Measurements from ENCODE around the gene TIGD3. TPM values are rescaled to one million over a fixed set of nuclear protein-coding genes. Genes with fewer than 3 reads are reported as not detected.

TIGD3 gene
- polyA plus RNA-seq, 12 donors: 0.11 to 0.30 (median 0.24) TPM; not detected in 3

GRCh38 chr11:65388731-65389130 is 34.2 kb downstream of the TIGD3 start:
- no peak for DNase-seq

GRCh38 chr11:65389294-65389980 is 34.9 kb downstream of the TIGD3 start:
- no peak for DNase-seq

- no peak for DNase-seq
Measured at GRCh38 chr11:65390099-65390941, 35.8 kb downstream of the TIGD3 start.

DNA sequence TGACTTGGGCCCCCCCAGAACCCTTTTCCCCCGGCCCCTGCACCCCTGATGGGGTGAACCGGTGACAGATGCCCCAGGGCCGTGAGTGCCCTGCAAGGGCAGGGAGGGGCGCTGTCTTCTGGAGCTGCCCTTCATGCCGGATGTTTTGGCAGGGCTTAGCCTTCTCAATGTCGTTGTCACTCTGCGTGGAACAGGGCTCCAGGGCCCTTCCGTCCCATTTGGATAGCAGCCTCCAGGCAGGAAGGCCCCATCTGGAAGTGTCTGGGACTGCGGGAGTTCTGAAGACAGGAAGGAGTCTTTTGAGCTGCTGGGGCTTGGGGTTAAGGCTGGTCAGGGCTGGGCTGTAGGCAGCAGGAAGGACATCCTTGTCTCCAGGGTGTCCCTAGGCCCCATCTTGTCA is 36.4 kb downstream of the TIGD3 start:
- no peak for DNase-seq

DNA sequence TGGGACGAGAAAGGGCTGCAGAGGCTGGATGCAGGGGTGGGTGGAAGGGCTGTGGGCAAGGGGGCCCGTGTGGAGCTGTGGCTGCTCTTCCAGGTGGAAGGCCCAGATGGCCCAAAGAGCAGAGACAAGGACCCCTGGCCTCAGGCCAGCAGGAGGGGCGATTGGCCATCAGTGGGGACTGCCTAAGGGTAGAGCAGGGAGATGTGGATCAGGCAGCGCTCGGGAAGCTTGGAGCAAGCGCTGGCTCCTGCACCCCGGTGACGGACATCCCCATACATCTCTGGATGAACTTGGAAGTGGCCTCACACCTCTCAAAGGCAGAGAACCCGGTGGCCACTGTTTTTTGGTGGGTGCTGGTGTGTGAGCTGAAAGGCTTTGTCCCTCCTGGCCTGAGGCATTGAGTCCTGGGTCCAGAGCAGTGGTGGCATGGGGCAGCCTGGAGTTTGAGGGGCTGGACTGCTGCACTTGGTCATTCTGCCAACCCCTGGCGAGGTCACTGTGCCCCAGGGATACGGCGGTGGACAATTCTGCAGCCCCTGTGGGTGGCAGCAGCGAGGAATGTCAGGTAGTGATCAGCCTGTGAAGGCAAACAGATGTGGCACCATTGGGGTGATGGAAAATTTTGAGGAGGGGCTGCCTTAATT is 37.8 kb downstream of the TIGD3 start:
- no peak for DNase-seq

DNA sequence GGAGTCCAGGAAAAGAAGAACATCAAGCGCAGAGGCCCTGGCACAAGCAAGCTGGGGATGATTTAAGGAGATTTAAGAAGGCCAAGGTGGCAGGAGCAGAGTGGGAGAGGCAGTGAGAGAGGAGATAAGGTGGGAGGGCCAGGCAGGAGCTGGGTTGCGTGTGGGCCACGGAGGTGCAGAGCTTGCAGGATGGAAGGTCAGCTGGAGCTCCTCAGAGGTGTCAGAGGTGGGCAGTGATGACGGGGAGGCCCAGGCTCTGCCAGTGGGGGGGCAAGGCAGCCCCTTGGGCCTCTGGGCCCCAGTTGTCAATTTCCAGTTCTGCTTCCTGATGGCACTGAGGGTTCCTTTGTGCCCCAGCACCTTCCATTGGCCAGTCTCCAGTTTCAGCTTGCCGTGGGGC is 38.3 kb downstream of the TIGD3 start:
- DNase-seq: no peak

DNA sequence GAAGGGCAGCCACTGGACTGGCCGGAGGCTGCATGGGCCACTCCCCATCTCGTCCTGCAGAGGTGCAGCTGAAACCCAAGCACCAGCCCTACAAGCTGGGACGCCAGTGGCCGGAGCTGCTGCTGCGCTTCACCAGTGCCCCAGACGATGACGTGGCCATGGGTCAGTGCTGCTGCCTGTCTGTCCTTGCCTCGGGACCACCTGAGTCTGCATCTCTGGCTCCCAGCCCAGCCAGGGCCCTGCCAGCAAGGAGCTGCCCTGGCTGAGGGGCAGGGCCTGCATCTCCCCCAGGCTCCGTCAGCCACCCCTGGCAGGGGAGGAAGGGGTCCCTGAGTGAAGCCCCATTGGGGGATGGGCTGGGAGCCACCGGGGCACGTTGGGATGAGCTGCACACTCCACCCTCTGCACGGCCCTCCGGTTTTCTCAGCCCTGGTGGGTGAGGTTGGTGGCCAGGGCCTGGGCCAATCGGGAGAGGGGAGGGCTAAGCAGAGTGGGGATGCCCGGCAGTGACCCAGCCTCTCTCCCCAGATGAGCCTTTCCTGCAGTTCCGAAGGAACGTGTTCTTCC is 39.0 kb downstream of the TIGD3 start:
- no peak for DNase-seq

- no peak for DNase-seq
Measured at GRCh38 chr11:65394125-65394536, 39.6 kb downstream of the TIGD3 start.

GRCh38 chr11:65395961-65396530 is 41.5 kb downstream of the TIGD3 start:
- no peak for DNase-seq

DNA sequence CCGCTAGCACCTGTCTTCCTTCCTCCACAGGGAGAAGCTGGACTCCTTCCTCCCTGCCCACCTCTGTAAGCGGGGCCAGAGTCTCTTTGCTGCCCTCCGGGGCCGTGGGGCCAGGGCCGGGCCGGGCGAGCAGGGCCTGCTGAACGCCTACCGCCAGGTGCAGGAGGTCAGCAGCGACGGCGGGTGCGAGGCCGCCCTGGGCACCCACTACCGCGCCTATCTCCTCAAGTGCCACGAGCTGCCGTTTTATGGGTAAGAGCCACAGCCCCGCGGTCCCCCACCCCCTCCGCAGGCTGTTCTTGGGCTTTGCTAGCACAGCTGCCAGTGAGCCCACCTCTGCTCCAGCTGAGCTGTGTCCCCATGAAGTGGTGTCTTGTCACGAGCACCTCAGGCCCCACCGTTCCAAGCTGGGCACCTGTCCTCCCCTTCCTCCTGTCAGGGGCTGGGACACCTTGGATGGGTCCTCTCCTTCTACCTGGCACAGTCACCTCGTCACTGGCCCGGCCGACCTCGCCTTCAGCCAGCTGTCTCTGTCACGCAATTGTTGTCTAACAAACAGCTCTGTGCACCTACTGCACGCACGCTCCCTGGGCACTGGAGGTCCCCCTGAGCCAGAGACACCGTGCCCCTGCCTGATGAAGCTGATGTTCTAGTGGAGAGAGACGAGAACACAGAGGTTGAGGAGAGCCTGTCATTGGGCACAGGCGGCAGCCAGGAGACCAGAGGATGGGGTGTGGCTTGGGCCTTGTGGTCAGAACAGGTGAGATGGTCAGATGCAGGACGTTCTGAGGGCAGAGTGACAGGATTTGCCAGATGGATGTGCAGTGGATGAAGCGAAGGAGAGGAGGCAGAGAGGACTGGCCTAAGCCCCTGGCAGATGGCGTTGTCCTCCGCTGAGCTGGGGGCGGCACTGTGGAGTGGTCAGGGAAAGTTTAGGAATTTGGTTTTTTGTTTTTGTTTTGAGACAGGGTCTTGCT is 42.5 kb downstream of the TIGD3 start:
- DNase-seq: no peak

GRCh38 chr11:65398362-65398910 is 43.9 kb downstream of the TIGD3 start:
- no peak for DNase-seq

DNA sequence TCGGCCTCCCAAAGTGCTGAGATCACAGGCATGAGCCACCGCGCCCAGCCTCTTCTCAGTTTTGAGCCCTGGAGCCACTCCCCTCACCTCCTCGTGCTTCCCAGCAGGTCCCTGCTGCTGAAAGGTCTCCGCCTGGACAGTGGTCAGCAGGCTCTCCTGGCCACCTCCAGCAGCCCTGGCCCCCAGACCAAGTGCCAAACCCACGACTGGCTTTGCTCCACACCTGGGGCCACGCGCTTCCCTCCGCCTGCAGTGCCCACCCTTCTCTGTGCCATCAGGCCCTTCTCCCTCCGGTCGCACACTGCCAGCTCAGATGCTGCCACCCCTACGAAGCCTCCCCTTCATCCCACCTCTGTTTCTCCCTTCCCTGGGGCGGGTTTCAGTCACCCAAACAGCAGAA is 44.7 kb downstream of the TIGD3 start:
- DNase-seq: no peak

- DNase-seq: no peak
Measured at GRCh38 chr11:65399845-65400244, 45.3 kb downstream of the TIGD3 start.

DNA sequence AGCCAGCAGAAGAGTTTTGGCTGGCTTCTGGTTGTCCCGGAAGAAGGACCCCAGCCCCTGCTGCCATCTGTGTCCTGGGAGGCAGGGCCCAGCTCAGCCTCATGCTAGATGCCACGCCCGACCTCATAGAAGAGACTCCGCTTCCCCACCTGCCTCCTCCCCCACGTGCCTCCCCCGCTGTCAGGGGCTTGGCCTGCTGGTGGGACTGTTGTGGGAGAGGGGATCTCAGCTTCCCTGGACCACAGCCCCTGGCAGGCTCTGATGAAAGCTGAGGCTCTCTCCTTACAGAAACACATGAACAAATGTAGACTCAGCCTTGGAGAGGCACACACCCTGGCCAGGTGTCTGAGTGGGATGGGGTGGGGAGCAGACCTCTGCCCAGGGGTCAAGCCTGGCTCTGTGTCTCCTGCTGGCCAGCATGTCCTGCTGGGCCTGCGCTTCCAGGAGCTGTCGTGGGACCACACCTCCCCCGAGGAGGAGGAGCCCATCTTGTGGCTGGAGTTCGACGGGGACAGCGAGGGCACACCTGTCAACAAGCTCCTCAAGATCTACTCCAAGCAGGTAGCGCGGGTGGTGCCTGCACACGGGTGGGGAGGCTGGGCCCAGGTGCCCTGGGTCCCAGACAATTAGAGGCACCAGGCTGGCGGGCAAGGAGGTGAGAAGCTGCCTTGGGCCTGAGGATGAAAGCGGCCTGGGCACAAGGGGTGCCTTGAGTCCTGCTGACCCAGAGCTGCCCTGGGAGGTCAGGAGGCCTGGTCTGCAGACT is 45.9 kb downstream of the TIGD3 start:
- DNase-seq: no peak

- DNase-seq: no peak
Measured at GRCh38 chr11:65401073-65401802, 46.7 kb downstream of the TIGD3 start.

DNA sequence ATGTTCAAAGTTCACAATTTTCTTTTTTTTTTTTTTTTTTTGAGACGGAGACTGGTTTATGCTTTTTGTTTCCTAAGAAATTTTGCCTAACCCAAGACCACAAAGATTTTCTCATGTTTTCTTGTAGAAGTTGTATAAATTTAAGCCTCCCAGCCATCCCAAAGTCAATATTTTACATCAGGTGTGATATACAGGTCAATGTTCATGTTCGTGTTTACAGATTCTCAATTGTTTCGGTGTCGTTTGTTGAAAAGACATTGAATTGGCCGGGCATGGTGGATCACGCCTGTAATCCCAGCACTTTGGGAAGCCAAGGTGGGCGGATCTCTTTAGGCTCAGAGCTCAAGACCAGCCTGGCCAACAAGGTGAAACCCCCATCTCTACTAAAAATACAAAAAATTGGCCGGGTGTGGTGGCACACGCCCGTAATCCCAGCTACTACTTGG is 47.3 kb downstream of the TIGD3 start:
- DNase-seq: no peak

DNA sequence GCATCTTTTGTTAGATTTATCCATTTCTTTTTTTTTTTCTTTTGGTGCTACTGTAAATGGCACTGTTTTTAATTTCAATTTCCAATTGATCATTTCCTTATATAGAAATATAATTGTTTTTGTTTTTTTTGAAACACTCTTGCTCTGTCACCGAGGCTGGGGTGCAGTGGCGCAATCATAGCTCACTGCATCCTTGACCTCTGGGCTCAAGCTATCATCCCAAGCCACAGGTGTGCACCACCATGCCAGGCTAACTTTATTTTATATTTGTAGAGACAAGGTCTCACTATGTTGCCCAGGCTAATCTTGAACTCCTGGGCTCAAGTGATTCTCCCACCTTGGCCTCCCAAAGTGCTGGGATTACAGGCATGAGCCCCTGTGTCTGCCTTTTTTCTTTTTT is 48.2 kb downstream of the TIGD3 start:
- DNase-seq: no peak

DNA sequence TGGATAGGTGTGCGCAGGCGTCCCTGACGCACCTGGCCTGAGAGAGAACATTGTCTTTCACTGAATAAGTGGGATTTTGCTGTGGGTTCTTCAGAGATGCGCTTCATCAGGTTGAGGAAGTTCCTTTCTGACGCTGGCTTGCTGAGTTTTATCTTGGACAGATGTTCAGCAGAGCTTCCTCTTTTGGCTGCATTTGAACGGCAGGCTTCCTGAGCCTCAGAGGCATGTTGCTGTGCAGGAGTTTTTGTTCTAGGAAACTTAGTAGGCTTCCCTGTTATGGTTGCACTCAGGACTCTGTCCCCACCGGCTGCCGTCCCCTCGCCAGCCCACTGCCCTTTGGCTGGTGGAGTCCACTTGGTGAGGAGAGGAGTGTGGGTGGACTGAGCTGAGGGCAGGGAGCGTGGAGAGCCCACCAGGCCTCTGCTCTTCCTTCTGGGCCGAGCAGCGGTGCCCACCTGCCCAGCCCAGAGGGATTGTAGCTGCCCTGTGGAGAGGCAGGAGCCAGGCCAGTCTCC is 49.1 kb downstream of the TIGD3 start:
- no peak for DNase-seq

GRCh38 chr11:65404210-65404609 is 49.7 kb downstream of the TIGD3 start:
- DNase-seq: no peak

All from muscle of arm (tissue), 12 donors.